GM12891 (cell line): ENCODE measurements around the gene ADH1B.

ENCODE experiments used
- POLR2A ChIP-seq: IDR thresholded peaks from 2 replicates; pipeline ENCODE4 v1.6.1; 2011; ENCODE audit warnings: low read depth, low read length, control low read depth
- POLR2AphosphoS5 ChIP-seq: IDR thresholded peaks from 2 replicates; pipeline ENCODE4 v1.6.1; 2011; ENCODE audit warnings: low read depth, low read length, control low read depth
- TAF1 ChIP-seq: IDR thresholded peaks from 2 replicates; pipeline ENCODE4 v1.6.1; 2011; ENCODE audit warnings: low read depth, low read length, control low read depth

GRCh38 chr4:99361899-99362275 is 40.7 kb upstream of the ADH1B start:
- TF ChIP-seq POLR2AphosphoS5 = no peak
- TF ChIP-seq POLR2A = no peak
- TF ChIP-seq TAF1 = no peak
